ENCODE data around the gene UBTD2. TPM values are rescaled to one million over a fixed set of nuclear protein-coding genes. Genes with fewer than 3 reads are reported as not detected.

The UBTD2 gene
- total and polyA plus RNA-seq, 10 of the 15 experiments (the other 5 are each of a cell fraction or from before 2014, with no cell fraction given) = 7.7 to 30.5 (median 19.4) TPM

- ATAC-seq (no peak), DNase-seq (ENCODE audit: low read depth, low spot score) (no peak), FAIRE-seq (no peak)
- no peaks in the 10 kb centered on the region for H3K4me1 ChIP-seq (ENCODE audit: control insufficient read depth, insufficient read depth, low read length)
- H3K4me3 ChIP-seq = no peak overlapping the region
- H3K27me3 ChIP-seq (replicated peaks in 1 of 2; ENCODE audit: control insufficient read depth in 2 of 2, insufficient read depth in 2 of 2, low read length in 1 of 2) = no peaks in the 10 kb centered on the region
- ChIA-PET POLR2A (interaction anchor here (0.5 to 0.7 kb wide), 2 partner anchors 19 to 184 kb away, joined by 3 to 4 read pairs; no protein-coding TSS in a partner anchor), CTCF (interaction anchor here (0.6 to 1.3 kb wide), 2 partner anchors 46 to 182 kb away, joined by 3 to 4 read pairs; no protein-coding TSS in a partner anchor), SMC1A (ENCODE audit: uncharacterized antibody, unreplicated experiment) (no interaction called here), RAD21 (ENCODE audit: unreplicated experiment) (no interaction called here)
- H3K27ac ChIP-seq (ENCODE audit: control insufficient read depth, insufficient read depth) = no peak overlapping the region
- in situ Hi-C loops (cut with MboI) (loop anchor here (25.0 kb wide), 1 partner anchor 876 kb away; the partner anchor contains the start of gene FGF18), intact Hi-C loops (cut with micrococcal nuclease; ENCODE audit: unreplicated experiment) (no loop called here)
- BruUV-seq (replicated peaks) = no TSS peak
- no peaks in the 10 kb centered on the region for H4K20me1 ChIP-seq (ENCODE audit: control insufficient read depth, insufficient read depth)
- WGBS (ENCODE audit: insufficient coverage, insufficient replicate concordance, low lambda C conversion rate, missing lambda C conversion rate) = 100% methylated on average over 4 of the region's 4 CpGs
- no peak overlapping the region for H2AFZ ChIP-seq (ENCODE audit: control insufficient read depth, low read depth, low read length)
- no peak overlapping the region for H3K4me2 ChIP-seq (ENCODE audit: control insufficient read depth, insufficient read depth)
- no peaks in the 10 kb centered on the region for H3K36me3 ChIP-seq (ENCODE audit: control insufficient read depth in 2 of 2, insufficient read depth in 2 of 2, low read length in 1 of 2)
- H3K79me2 ChIP-seq (ENCODE audit: control insufficient read depth, insufficient read depth, low read length) = peaks cover 3% of the 10 kb centered on the region
- no peaks in the 10 kb centered on the region for H3K9me3 ChIP-seq (replicated peaks; ENCODE audit: control insufficient read depth, insufficient read depth, low read length)
- TF ChIP-seq IRF5 (IDR thresholded peaks at IDR 0.05; ENCODE audit: borderline replicate concordance) (no peak), BCL3 (IDR thresholded peaks at IDR 0.05; ENCODE audit: borderline replicate concordance, insufficient read depth, low read depth, low read length, poor library complexity, severe bottlenecking) (no peak), ESRRA (IDR thresholded peaks at IDR 0.05; ENCODE audit: low read length) (no peak), SMC3 (IDR thresholded peaks at IDR 0.05; ENCODE audit: borderline replicate concordance, low read length) (no peak), TAF1 (IDR thresholded peaks at IDR 0.05; ENCODE audit: borderline replicate concordance, low read depth, low read length) (no peak), MLLT1 (IDR thresholded peaks at IDR 0.05) (no peak), MXI1 (IDR thresholded peaks at IDR 0.05; ENCODE audit: low read depth, low read length) (no peak), RUNX3 (IDR thresholded peaks at IDR 0.05; ENCODE audit: low read length) (no peak), CHD2 (IDR thresholded peaks at IDR 0.05; ENCODE audit: borderline replicate concordance, low read depth, low read length) (no peak), NFYB (IDR thresholded peaks at IDR 0.05; ENCODE audit: insufficient read depth, low read depth, low read length) (no peak), KLF5 (IDR thresholded peaks at IDR 0.05; ENCODE audit: partially characterized antibody) (no peak), E4F1 (IDR thresholded peaks at IDR 0.05; ENCODE audit: borderline replicate concordance, partially characterized antibody) (no peak), RB1 (IDR thresholded peaks at IDR 0.05; ENCODE audit: borderline replicate concordance) (no peak), NRF1 (conservative IDR thresholded peaks at IDR 0.05; ENCODE audit: low read depth, low read length) (no peak), PBX3 (IDR thresholded peaks at IDR 0.05; ENCODE audit: insufficient replicate concordance, low read depth, low read length) (no peak), MYC (IDR thresholded peaks at IDR 0.05; ENCODE audit: insufficient read depth, insufficient read length, insufficient replicate concordance, low read length, severe bottlenecking) (no peak)
- no peak overlapping the region for H3K9ac ChIP-seq (ENCODE audit: control insufficient read depth, insufficient read depth, low read length)
Observed at GRCh38 chr5:172288465-172288864, 4.9 kb upstream of the UBTD2 start.
